Type B pancreatic cell (in vitro differentiated cells): ENCODE measurements around the gene CXCR4. TPM values are rescaled to one million over a fixed set of nuclear protein-coding genes. Genes with fewer than 3 reads are reported as not detected.

Experiments used
- DNase-seq: peaks from one replicate; pipeline ENCODE4 v3.0.0; 2021; ENCODE audit warnings: mixed read lengths; ENCODE audit not compliant: unreplicated experiment; ENCODE audit errors: extremely low spot score
- H3K27ac Mint-ChIP-seq: 2 replicates; pipeline ENCODE4 v1.8.0; 2021; ENCODE audit warnings: mild to moderate bottlenecking, mixed read lengths
- H3K27me3 Mint-ChIP-seq: 2 replicates; pipeline ENCODE4 v1.8.0; 2021; ENCODE audit warnings: mixed read lengths
- H3K36me3 Mint-ChIP-seq: 2 replicates; pipeline ENCODE4 v1.8.0; 2021; ENCODE audit warnings: mixed read lengths
- H3K4me1 Mint-ChIP-seq: one replicate; pipeline ENCODE4 v1.8.0; 2021; ENCODE audit warnings: mixed read lengths; ENCODE audit not compliant: unreplicated experiment
- H3K4me3 Mint-ChIP-seq: 2 replicates; pipeline ENCODE4 v1.8.0; 2021; ENCODE audit warnings: mild to moderate bottlenecking, mixed read lengths
- H3K9me3 Mint-ChIP-seq: 2 replicates; pipeline ENCODE4 v1.8.0; 2021; ENCODE audit warnings: mixed read lengths
- CTCF ChIP-seq: fragments of 200-600 bp; sonication (generic); conservative IDR thresholded peaks from 2 replicates; pipeline ENCODE4 v1.5.0; 2021; ENCODE audit warnings: antibody characterized with exemption, mild to moderate bottlenecking
- total RNA-seq: library from RNA; stranded (reverse); gene quantifications from 2 replicates; pipeline ENCODE4 v1.2.1, GENCODE V29; 2021; ENCODE audit warnings: low replicate concordance

CXCR4 gene
- total RNA-seq, 1 donor from 2014 or later = 34.8 TPM

GRCh38 chr2:136127356-136127755, 9.4 kb upstream of the CXCR4 start:
- peaks cover 10% of the 10 kb centered on the region for H3K4me1 Mint-ChIP-seq
- H3K36me3 Mint-ChIP-seq = no peaks in the 10 kb centered on the region
- DNase-seq = no peak
- H3K27me3 Mint-ChIP-seq = peaks cover 74% of the 10 kb centered on the region
- H3K27ac Mint-ChIP-seq = no peak overlapping the region
- no peaks in the 10 kb centered on the region for H3K9me3 Mint-ChIP-seq
- TF ChIP-seq CTCF = no peak
- H3K4me3 Mint-ChIP-seq = no peak overlapping the region

- Mint-ChIP-seq H3K4me1 (peaks cover 10% of the 10 kb centered on the region), H3K27me3 (peaks cover 83% of the 10 kb centered on the region), H3K4me3 (no peak overlapping the region), H3K27ac (no peak overlapping the region), H3K9me3 (no peaks in the 10 kb centered on the region), H3K36me3 (no peaks in the 10 kb centered on the region)
- no peak for DNase-seq
- TF ChIP-seq CTCF = no peak
Measured at GRCh38 chr2:136126421-136126926, 8.5 kb upstream of the CXCR4 start.

- DNase-seq = no peak
- peaks cover 87% of the 10 kb centered on the region for H3K27me3 Mint-ChIP-seq
- H3K4me3 Mint-ChIP-seq = peak overlapping the region; percentile 6
- no peak for TF ChIP-seq CTCF
- H3K36me3 Mint-ChIP-seq = no peaks in the 10 kb centered on the region
- H3K9me3 Mint-ChIP-seq = no peaks in the 10 kb centered on the region
- H3K27ac Mint-ChIP-seq = no peak overlapping the region
- peaks cover 10% of the 10 kb centered on the region for H3K4me1 Mint-ChIP-seq
Measured at GRCh38 chr2:136126021-136126420, 8.1 kb upstream of the CXCR4 start.

GRCh38 chr2:136125236-136125635, 7.3 kb upstream of the CXCR4 start:
- Mint-ChIP-seq H3K4me1 (peaks cover 10% of the 10 kb centered on the region), H3K36me3 (no peaks in the 10 kb centered on the region), H3K27ac (no peak overlapping the region), H3K4me3 (no peak overlapping the region), H3K27me3 (peaks cover 89% of the 10 kb centered on the region), H3K9me3 (no peaks in the 10 kb centered on the region)
- DNase-seq = no peak
- TF ChIP-seq CTCF = no peak

GRCh38 chr2:136124805-136125204, 6.9 kb upstream of the CXCR4 start:
- Mint-ChIP-seq H3K4me3 (no peak overlapping the region), H3K36me3 (no peaks in the 10 kb centered on the region), H3K9me3 (no peaks in the 10 kb centered on the region), H3K4me1 (peaks cover 10% of the 10 kb centered on the region), H3K27me3 (peaks cover 92% of the 10 kb centered on the region), H3K27ac (no peak overlapping the region)
- no peak for DNase-seq
- TF ChIP-seq CTCF = no peak

- H3K27me3 Mint-ChIP-seq = peaks cover 96% of the 10 kb centered on the region
- no peaks in the 10 kb centered on the region for H3K9me3 Mint-ChIP-seq
- H3K27ac Mint-ChIP-seq = no peak overlapping the region
- DNase-seq = no peak
- H3K4me1 Mint-ChIP-seq = peaks cover 21% of the 10 kb centered on the region
- H3K36me3 Mint-ChIP-seq = no peaks in the 10 kb centered on the region
- no peak for TF ChIP-seq CTCF
- H3K4me3 Mint-ChIP-seq = no peak overlapping the region
Measured at GRCh38 chr2:136122661-136123060, 4.7 kb upstream of the CXCR4 start.
